HG02678 (cell line): ENCODE results near the gene TBC1D20.
"Not testable (repeated sequence)": the region's sequence is repeated elsewhere in the genome, so short reads cannot be mapped to it uniquely, and the experiment has no call there.

Source experiments
- ATAC-seq: cut with Tn5 transposase; IDR thresholded peaks from one replicate; pipeline ENCODE4 v1.9.1; 2021; ENCODE audit warnings: mild to moderate bottlenecking, moderate library complexity; ENCODE audit not compliant: unreplicated experiment

TBC1D20 gene

GRCh38 chr20:462199-462991 is at the start of gene TBC1D20:
Gene TBC1D20 (minus strand): TSS chr20:462533. CDS start chr20:462405, 128 bp downstream.
- ATAC-seq = peak; percentile 92

GRCh38 chr20:510328-511057 is 48.2 kb upstream of the TBC1D20 start:
- ATAC-seq = not testable (repeated sequence)

GRCh38 chr20:508364-508787 is 46.0 kb upstream of the TBC1D20 start:
- not testable (repeated sequence) for ATAC-seq

GRCh38 chr20:507761-508332 is 45.5 kb upstream of the TBC1D20 start:
- ATAC-seq = no peak

- no peak for ATAC-seq
Measured at GRCh38 chr20:507006-507758, 44.8 kb upstream of the TBC1D20 start.

GRCh38 chr20:504632-505075 is 42.3 kb upstream of the TBC1D20 start:
- ATAC-seq = no peak

GRCh38 chr20:503048-503737 is 40.9 kb upstream of the TBC1D20 start:
- no peak for ATAC-seq

- no peak for ATAC-seq
Measured at GRCh38 chr20:497979-498378, 35.6 kb upstream of the TBC1D20 start.

- ATAC-seq = no peak
Measured at GRCh38 chr20:496126-496696, 33.9 kb upstream of the TBC1D20 start.

GRCh38 chr20:492159-492558 is 29.8 kb upstream of the TBC1D20 start:
- no peak for ATAC-seq

- ATAC-seq = no peak
Measured at GRCh38 chr20:487655-488054, 25.3 kb upstream of the TBC1D20 start.

GRCh38 chr20:483815-484644 is 21.7 kb upstream of the TBC1D20 start:
- no peak for ATAC-seq

GRCh38 chr20:481167-481566 is 18.8 kb upstream of the TBC1D20 start:
- no peak for ATAC-seq

GRCh38 chr20:480044-480443 is 17.7 kb upstream of the TBC1D20 start:
- ATAC-seq = no peak

- ATAC-seq = no peak
Measured at GRCh38 chr20:479487-479886, 17.2 kb upstream of the TBC1D20 start.

GRCh38 chr20:478949-479429 is 16.7 kb upstream of the TBC1D20 start:
- no peak for ATAC-seq

- no peak for ATAC-seq
Measured at GRCh38 chr20:478010-478948, 15.9 kb upstream of the TBC1D20 start.
